ENCODE results near the gene EIF2B1.
"Not testable (repeated sequence)": the region's sequence is repeated elsewhere in the genome, so short reads cannot be mapped to it uniquely, and the experiment has no call there.

Gene EIF2B1

GRCh38 chr12:123597100-123597499 is 36.4 kb downstream of the EIF2B1 start:
- Histone ChIP-seq H3K27ac (no peak overlapping the region), H3K36me3 (peaks cover 67% of the 10 kb centered on the region), H3K4me3 (ENCODE audit: low read depth, low read length) (no peak overlapping the region), H3K9me3 (ENCODE audit: severe bottlenecking) (no peaks in the 10 kb centered on the region), H3K27me3 (ENCODE audit: insufficient read depth, low read depth, severe bottlenecking) (no peaks in the 10 kb centered on the region)
- no peak for TF ChIP-seq CTCF (IDR thresholded peaks at IDR 0.05; ENCODE audit: low read depth, low read length)
- no peak for DNase-seq

GRCh38 chr12:123595729-123596128 is 37.8 kb downstream of the EIF2B1 start:
- H3K4me3 ChIP-seq (ENCODE audit: low read depth, low read length) = no peak overlapping the region
- no peak for DNase-seq
- TF ChIP-seq CTCF (IDR thresholded peaks at IDR 0.05; ENCODE audit: low read depth, low read length) = no peak
- H3K9me3 ChIP-seq (ENCODE audit: severe bottlenecking) = no peaks in the 10 kb centered on the region
- no peaks in the 10 kb centered on the region for H3K27me3 ChIP-seq (ENCODE audit: insufficient read depth, low read depth, severe bottlenecking)
- H3K36me3 ChIP-seq = peaks cover 77% of the 10 kb centered on the region
- H3K27ac ChIP-seq = no peak overlapping the region

GRCh38 chr12:123591702-123592481 is 41.6 kb downstream of the EIF2B1 start:
- DNase-seq = no peak
- Histone ChIP-seq H3K36me3 (peaks cover 92% of the 10 kb centered on the region), H3K4me3 (ENCODE audit: low read depth, low read length) (no peak overlapping the region), H3K27me3 (ENCODE audit: insufficient read depth, low read depth, severe bottlenecking) (no peaks in the 10 kb centered on the region), H3K27ac (no peak overlapping the region), H3K9me3 (ENCODE audit: severe bottlenecking) (no peaks in the 10 kb centered on the region)
- no peak for TF ChIP-seq CTCF (IDR thresholded peaks at IDR 0.05; ENCODE audit: low read depth, low read length)

- Histone ChIP-seq H3K9me3 (ENCODE audit: severe bottlenecking) (peaks cover 2% of the 10 kb centered on the region), H3K27me3 (ENCODE audit: insufficient read depth, low read depth, severe bottlenecking) (no peaks in the 10 kb centered on the region), H3K36me3 (peaks cover 11% of the 10 kb centered on the region), H3K4me3 (ENCODE audit: low read depth, low read length) (no peak overlapping the region), H3K27ac (no peak overlapping the region)
- DNase-seq = no peak
- no peak for TF ChIP-seq CTCF (IDR thresholded peaks at IDR 0.05; ENCODE audit: low read depth, low read length)
Measured at GRCh38 chr12:123580772-123581171, 52.7 kb downstream of the EIF2B1 start.

GRCh38 chr12:123578829-123579228 is 54.7 kb downstream of the EIF2B1 start:
- DNase-seq; H3K27me3 ChIP-seq (ENCODE audit: insufficient read depth, low read depth, severe bottlenecking); H3K36me3 ChIP-seq; H3K9me3 ChIP-seq (ENCODE audit: severe bottlenecking); H3K4me3 ChIP-seq (ENCODE audit: low read depth, low read length); H3K27ac ChIP-seq: not testable (repeated sequence)

GRCh38 chr12:123578243-123578642 is 55.2 kb downstream of the EIF2B1 start:
- Histone ChIP-seq H3K27me3 (ENCODE audit: insufficient read depth, low read depth, severe bottlenecking) (no peaks in the 10 kb centered on the region), H3K9me3 (ENCODE audit: severe bottlenecking) (peaks cover 2% of the 10 kb centered on the region), H3K36me3 (peaks cover 4% of the 10 kb centered on the region), H3K4me3 (ENCODE audit: low read depth, low read length) (no peak overlapping the region), H3K27ac (no peak overlapping the region)
- TF ChIP-seq CTCF (IDR thresholded peaks at IDR 0.05; ENCODE audit: low read depth, low read length) = no peak
- no peak for DNase-seq
